HG02943 (cell line): Measurements from ENCODE around the gene NMU.
"Not testable (repeated sequence)": the region's sequence is repeated elsewhere in the genome, so short reads cannot be mapped to it uniquely, and the experiment has no call there.

Experiments used
- ATAC-seq: cut with Tn5 transposase; IDR thresholded peaks from one replicate; pipeline ENCODE4 v1.9.1; 2021; ENCODE audit warnings: mild to moderate bottlenecking, low read depth, moderate library complexity; ENCODE audit not compliant: unreplicated experiment

Gene NMU

GRCh38 chr4:55635741-55636655, at the start of gene NMU:
Gene NMU (minus strand): TSS chr4:55636298. CDS start chr4:55636192, 106 bp downstream.
- no peak for ATAC-seq

- no peak for ATAC-seq
Measured at GRCh38 chr4:55684276-55684675, 48.2 kb upstream of the NMU start.

- not testable (repeated sequence) for ATAC-seq
Measured at GRCh38 chr4:55682797-55683196, 46.7 kb upstream of the NMU start.

GRCh38 chr4:55682295-55682694, 46.2 kb upstream of the NMU start:
- no peak for ATAC-seq

GRCh38 chr4:55681430-55681829, 45.3 kb upstream of the NMU start:
- ATAC-seq, result no peak

- no peak for ATAC-seq
Measured at GRCh38 chr4:55675196-55675793, 39.2 kb upstream of the NMU start.

- no peak for ATAC-seq
Measured at GRCh38 chr4:55673424-55673823, 37.3 kb upstream of the NMU start.

- no peak for ATAC-seq
Measured at GRCh38 chr4:55671667-55672066, 35.6 kb upstream of the NMU start.

- no peak for ATAC-seq
Measured at GRCh38 chr4:55670695-55671094, 34.6 kb upstream of the NMU start.

- no peak for ATAC-seq
Measured at GRCh38 chr4:55668449-55668848, 32.4 kb upstream of the NMU start.

GRCh38 chr4:55666535-55666934, 30.4 kb upstream of the NMU start:
- ATAC-seq, result no peak

- ATAC-seq, result no peak
Measured at GRCh38 chr4:55663145-55663544, 27.0 kb upstream of the NMU start.

- ATAC-seq, result no peak
Measured at GRCh38 chr4:55661398-55662056, 25.4 kb upstream of the NMU start.

- ATAC-seq, result no peak
Measured at GRCh38 chr4:55658657-55659056, 22.6 kb upstream of the NMU start.

- ATAC-seq, result no peak
Measured at GRCh38 chr4:55654131-55654530, 18.0 kb upstream of the NMU start.

- no peak for ATAC-seq
Measured at GRCh38 chr4:55650483-55650882, 14.4 kb upstream of the NMU start.

GRCh38 chr4:55637272-55637820, 1.2 kb upstream of the NMU start:
- ATAC-seq, result no peak

GRCh38 chr4:55636656-55636999, 530 bp upstream of the NMU start:
- no peak for ATAC-seq

GRCh38 chr4:55635282-55635681, 816 bp downstream of the NMU start:
- ATAC-seq, result no peak

GRCh38 chr4:55634417-55635128, 1.5 kb downstream of the NMU start:
- ATAC-seq, result no peak

GRCh38 chr4:55633903-55634302, 2.2 kb downstream of the NMU start:
- no peak for ATAC-seq
